ENCODE measurements around the gene LHFPL3.
"Not testable (repeated sequence)": the region's sequence is repeated elsewhere in the genome, so short reads cannot be mapped to it uniquely, and the experiment has no call there.

LHFPL3 gene

GRCh38 chr7:104906556-104906955, 578.2 kb downstream of the LHFPL3 start:
- DNase-seq = no peak

GRCh38 chr7:104908636-104909035, 580.2 kb downstream of the LHFPL3 start:
- no peak for DNase-seq

DNA sequence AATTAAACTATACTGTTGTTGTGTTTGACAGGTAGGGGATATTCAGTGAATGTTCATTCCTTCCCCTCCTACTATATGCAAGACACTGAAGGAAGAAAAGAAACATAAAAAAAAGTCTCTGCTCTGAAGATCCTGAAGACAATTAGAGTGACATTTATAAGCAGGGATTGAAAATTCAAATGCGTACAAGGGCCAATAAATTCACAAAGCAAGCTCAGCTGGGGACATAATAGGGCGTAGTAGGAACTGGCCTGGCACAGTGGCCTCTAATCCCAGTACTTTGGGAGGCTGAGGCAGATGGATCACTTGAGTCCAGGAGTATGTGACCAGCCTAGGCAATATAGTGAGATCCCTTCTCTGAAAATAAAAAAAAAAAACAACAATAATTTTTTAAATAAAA, 580.7 kb downstream of the LHFPL3 start:
- no peak for DNase-seq

DNA sequence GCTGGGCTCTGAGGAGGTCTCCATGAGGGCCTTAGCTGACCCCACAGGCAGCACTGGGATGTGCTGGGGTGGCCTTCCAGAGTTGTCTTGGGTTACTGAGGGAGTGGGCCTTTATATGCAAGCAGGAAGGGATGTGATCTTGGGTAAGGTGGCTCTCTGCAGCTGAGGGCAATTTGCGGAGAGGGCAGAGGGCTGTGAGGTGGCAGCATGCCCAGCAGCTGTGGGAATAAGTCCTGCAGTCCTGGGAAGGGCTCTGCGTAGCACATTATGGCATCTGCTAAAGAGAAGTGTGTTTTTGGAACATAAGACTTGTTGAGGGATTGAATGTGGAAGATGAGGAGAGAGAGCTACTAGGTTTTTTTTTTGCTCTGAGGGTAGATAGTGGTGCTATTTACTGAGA, 586.0 kb downstream of the LHFPL3 start:
- no peak for DNase-seq

- no peak for DNase-seq
Measured at GRCh38 chr7:104921596-104921995, 593.2 kb downstream of the LHFPL3 start.

DNA sequence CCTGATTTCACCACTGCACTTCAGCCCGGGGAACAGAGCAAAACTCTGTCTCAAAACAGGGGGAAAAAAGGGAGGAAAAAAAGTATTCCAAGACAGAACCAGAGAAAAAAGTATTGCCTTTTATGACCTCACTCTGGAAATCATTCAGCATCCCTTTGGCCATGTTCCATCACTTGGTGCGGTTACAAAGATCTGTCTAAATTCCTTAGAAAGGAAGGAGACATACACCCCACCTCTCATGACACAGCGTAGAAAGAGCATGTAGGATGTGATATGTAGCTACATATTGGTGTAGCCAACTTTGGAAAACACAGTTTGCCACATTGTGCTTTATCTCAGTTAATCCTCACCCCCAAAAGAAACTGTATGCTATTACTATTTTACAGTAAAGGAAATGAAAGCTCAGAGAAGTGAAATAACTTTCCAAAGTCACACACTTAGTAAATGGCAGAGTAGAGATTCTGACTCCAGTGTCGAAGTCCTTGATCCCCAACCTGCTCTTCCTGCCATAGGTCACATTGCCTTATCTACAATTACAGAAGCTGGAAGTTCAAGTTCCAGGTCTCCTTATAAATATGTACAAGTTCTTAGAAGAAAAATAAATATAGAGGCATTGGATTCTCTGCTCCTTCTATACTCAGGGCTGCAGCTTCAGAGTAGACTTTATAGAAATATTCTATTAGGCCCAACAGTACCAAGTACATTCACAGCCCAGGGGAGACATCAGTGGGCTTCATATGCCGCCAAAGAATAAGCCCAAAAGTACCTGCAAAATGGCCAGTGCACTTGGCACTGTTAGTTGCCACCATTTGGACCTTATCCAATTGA, 594.0 kb downstream of the LHFPL3 start:
- no peak for DNase-seq

GRCh38 chr7:104923010-104923421, 594.6 kb downstream of the LHFPL3 start:
- peak; percentile 80 for DNase-seq

DNA sequence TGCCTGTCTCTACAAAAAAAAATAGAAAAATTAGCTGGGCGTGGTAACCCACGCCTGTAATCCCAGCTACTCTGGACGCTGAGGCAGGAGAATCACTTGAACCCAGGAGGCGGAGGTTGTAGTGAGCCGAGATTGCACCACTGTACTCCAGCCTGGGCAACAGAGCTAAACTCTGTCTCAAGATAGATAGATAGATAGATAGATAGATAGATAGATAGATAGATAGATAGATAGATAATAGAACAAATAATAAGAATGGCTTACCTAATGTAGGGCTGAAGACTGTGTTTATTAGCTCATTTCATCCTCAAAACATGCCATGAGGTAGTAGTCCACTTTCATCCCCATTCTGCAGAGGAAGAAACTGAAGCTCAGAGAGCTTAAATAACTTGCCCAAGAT, 597.8 kb downstream of the LHFPL3 start:
- not testable (repeated sequence) for DNase-seq

GRCh38 chr7:104926601-104927041, 598.2 kb downstream of the LHFPL3 start:
- no peak for DNase-seq

DNA sequence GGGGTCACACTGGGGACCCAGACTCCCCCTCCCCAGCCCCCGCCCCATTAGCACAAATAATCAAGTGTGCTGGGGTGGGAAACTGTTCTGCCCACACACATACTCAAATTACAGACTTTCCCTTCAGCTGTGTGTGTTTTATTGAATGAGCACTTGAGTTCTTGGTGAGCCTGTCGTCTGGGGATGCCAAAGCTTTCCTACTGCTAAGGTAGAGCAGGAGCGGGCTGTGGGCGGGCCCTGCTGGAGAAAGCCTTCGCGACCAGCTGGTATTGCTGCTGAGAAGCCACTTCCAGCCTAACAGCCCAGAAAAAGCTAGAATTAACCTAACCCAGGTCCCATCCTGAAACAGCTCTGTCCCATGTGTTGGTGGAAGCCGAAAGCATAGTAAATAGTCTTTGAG, 598.7 kb downstream of the LHFPL3 start:
- peak; percentile 33 for DNase-seq

GRCh38 chr7:104928721-104929400, 600.5 kb downstream of the LHFPL3 start:
- DNase-seq = no peak

- DNase-seq = no peak
Measured at GRCh38 chr7:104929921-104930320, 601.5 kb downstream of the LHFPL3 start.

GRCh38 chr7:104931181-104931781, 602.9 kb downstream of the LHFPL3 start:
- DNase-seq = peak; percentile 32

GRCh38 chr7:104933022-104933421, 604.6 kb downstream of the LHFPL3 start:
- DNase-seq = no peak

- DNase-seq = no peak
Measured at GRCh38 chr7:104933521-104933988, 605.2 kb downstream of the LHFPL3 start.

DNA sequence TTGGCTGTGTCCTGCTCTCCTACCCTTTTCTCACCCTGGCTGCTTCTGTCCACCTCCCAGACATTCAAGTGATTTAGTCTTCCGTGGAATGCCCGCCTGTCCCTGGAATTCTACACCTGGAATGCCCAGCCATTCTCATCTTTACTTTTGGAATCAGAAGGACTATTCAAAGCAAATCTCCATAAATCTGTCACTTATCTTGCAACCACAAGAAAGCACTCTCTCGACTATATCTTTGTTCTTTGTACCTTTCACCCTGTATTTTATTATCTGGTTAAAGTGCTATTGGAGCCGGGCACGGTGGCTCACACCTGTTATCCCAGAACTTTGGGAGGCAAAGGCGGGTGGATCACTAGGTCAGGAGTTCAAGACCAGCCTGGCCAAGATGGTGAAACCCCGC, 606.3 kb downstream of the LHFPL3 start:
- no peak for DNase-seq

DNA sequence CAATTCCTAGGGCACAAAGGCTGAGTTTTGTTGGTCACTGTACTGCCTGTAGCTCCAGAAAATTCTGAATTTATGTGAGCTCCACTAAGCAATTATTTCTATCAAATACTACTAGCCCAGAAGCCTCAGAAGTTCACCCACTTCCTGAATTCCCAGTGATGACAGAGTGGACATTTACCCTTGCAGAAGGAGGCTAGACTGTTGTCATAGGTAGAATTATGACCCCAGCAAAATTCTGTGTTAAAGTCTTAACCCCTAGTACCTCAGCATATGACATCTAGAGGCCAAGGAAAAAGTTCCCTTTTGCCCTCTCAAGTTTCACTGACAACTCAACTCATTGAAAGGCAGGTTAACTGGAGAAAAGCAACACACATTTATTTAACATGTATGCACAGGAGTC, 606.9 kb downstream of the LHFPL3 start:
- no peak for DNase-seq

GRCh38 chr7:104936546-104936945, 608.1 kb downstream of the LHFPL3 start:
- DNase-seq = no peak

DNA sequence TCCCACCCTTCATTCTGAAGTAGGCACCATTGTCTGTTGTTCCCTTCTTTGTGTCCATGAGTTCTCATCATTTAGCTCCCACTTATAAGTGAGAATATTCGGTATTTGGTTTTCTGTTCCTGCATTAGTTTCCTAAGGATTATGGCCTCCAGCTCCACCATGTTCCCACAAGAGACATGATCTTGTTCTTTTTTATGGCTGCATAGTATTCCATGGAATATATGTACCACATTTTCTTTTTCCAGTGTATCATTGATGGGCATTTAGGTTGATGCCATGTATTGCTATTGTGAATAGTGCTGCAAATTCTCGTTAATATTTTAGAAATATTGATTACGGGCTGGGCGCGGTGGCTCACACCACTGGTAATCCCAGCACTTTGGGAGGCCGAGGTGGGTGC, 609.1 kb downstream of the LHFPL3 start:
- not testable (repeated sequence) for DNase-seq

DNA sequence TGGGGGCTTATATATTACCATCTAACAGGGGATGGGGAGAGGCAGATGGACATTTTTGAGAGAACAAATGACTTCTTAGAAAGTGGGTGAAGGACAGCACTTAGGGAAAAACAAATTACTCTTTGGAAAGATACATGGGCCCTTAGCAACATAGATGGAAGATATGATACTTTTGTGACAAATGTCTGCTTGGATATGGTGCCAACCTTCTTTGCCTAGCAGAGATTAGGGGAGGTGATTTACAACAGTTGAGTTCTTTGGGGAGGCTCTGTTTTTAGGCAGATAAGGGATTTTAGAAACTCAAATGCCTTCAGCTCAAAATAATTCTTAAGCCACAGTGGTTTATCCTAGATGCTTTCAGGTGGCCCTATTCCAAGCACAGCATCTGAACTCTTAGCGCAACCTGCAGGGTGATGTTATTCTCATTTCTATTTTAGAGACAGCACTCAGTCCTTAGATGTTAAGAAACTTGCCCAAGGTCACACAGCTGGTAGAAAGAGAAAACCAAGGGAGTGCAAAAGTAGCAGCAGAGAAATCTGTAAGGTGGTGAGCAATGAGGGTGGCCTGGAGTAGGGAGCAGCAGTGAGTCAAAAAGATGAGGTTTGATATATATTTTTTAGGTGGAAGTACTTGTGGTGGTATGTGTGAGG, 610.5 kb downstream of the LHFPL3 start:
- no peak for DNase-seq

DNA sequence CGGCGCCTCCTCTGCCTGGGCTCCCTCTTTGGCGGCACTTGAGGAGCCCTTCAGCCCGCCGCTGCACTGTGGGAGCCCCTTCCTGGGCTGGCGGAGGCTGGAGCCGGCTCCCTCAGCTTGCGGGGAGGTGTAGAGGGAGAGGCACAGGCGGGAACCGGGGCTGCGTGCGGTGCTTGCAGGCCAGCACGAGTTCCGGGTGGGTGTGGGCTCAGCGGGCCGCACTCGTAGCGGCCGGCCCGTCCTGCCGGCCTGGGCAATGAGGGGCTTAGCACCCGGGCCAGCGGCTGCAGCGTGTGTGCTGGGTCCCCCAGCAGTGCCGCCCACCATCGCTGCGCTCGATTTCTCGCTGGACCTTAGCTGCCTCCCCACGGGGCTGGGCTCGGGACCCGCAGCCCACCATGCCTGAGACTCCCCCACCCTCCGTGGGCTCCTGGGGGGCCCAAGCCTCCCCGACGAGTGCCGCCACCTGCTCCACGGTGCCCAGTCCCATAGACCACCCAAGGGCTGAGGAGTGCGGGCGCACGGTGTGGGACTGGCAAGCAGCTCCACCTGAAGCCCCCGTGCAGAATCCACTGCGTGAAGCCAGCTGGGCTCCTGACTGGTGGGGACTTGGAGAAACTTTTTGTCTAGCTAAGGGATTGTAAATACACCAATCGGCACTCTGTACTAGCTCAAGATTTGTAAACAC, 611.8 kb downstream of the LHFPL3 start:
- DNase-seq = no peak

DNA sequence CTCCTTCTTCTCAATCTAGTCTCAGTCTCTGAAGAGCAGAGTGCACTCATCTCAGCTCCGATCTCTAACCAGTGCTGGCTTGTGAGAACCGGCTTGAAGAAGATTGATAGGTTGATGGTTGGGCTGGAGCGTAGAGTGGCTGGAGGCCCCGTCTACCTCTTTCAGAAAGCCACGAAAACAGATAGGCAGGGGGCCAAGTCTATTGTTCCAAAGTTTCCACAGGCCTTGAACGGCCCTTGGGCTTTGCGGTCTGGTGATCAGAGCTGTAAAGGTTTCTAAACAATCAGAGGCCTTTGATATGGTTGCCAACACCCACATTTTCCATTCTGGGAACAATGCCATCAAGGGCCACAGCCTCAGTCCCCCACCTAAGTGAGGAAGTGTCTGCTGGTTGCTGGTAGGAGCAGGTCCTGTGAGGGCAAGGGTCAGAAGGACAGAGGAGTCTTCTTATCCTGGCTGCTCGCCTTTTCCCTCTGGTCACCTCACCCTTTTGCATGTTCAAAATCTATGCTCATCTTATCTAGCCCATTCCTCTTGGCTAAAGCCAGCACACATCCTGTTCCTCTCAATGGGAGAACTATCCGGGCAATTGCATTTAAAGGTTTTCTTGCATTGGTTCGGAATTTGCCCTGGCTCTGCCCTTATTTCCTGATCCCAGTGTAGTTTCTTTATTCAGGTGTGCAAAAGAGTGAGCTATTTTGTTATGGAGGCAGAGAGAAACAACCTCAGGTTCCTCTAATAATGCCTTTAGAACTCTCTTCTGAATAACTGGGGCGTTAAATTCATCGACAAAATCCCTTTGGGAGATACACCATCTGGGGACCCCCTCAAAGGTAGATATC, 615.3 kb downstream of the LHFPL3 start:
- DNase-seq = peak; percentile 97
